HG02571 (cell line): ENCODE data around the gene FLG.
"Not testable (repeated sequence)": the region's sequence is repeated elsewhere in the genome, so short reads cannot be mapped to it uniquely, and the experiment has no call there.

Source experiments
- ATAC-seq: cut with Tn5 transposase; IDR thresholded peaks from one replicate; pipeline ENCODE4 v1.9.1; 2021; ENCODE audit warnings: mild to moderate bottlenecking, moderate library complexity; ENCODE audit not compliant: unreplicated experiment

FLG gene

DNA sequence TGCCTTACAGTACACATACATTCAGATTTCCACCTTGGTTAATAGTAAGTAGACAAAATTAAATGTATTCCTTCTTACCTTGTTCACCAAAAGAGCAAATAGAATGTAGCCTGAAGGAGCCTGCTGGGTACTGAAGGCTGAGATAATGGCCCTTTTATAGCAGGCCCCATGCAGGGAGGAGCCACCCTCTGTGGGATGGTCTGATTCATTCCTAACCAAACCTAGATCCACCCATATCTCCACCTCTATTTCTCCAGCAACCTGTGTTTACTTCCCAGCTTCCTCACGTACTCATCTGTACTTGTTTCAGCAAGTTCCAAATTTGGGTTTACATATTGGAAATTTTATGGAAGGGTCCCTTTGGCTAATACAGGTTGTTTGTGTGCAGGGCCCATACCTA, at the start of gene FLG:
TSS of gene FLG (minus strand) at position 129 of the 400 bp plus-strand sequence. CDS start 9,783 bp downstream, outside the sequence.
- no peak for ATAC-seq

DNA sequence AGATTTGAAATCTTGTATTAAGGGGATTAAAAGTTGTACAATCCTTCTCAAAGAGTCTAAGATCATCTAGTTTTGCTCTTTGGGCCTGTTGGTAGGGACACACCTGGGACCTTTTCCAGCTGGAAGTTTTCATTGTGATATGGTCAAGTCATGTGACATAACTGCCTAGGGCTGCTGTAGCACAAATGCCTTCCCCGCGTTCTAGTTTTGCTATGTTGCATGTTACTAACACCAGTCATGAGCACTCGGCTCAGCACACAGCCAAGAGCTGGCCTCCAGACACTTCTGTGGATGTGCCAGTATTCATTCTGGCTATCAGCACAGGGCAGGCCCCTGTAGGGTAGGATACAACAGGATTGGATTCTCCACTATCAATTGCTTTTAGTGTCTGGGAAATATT, 49.4 kb upstream of the FLG start:
- ATAC-seq = no peak

DNA sequence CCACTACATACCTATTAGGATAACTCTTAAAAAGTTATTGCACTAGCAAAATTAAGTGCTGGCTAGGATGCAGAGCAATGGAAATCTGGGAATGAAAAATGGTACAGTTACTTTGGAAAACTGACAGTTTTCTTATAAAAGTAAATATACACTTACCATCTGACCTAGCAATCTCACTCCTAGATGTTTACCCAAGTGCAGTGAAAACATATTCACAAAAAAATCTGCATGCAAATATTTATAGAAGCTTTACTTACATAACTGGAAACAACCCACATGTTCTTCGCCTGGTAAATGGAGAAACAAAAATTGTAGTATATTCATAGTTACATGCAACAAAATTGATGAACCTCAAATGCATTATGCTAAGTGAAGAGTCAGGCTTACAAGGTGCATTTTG, 47.6 kb upstream of the FLG start:
- no peak for ATAC-seq

DNA sequence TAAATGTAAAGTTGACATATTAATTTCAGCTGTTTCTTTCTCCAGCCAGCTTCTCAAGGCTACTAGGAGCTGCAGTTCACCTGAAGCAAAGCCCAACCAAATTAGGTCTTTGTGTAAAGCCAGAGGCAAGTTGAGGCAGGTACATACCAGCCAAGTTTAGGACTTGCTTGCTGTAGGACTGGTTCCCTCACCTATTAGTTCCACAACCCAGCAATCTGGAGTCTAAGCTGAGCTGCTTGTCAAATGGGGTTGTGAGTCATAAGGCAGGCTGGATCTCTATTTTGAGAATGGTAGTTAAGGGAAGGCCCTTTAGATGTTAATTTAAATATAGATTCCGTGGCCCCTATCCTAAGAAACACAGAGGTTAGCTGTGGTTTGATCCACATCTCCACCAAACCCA, 42.4 kb upstream of the FLG start:
- no peak for ATAC-seq

DNA sequence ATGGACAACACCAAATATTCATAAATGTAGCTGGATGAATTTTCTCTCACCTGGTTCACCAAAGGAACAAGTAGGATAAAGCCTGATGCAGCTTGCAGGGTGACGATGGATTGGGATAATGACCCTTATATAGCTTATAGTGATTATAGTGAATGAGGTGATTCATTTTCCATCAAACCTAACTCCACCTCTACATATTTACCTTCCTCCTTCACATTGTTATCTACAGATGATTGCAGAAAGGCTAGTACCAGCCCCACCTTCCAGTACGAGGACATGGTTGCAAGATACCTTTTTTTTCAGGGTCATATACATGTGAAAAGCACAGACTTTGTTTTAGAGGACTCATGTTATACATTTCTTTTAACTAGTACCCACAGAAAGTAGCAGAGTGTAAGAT, 34.9 kb upstream of the FLG start, which contains the start of gene FLG2:
TSS of gene FLG2 (minus strand) at position 101 of the 400 bp plus-strand sequence. CDS start 1,122 bp downstream, outside the sequence.
- no peak for ATAC-seq

DNA sequence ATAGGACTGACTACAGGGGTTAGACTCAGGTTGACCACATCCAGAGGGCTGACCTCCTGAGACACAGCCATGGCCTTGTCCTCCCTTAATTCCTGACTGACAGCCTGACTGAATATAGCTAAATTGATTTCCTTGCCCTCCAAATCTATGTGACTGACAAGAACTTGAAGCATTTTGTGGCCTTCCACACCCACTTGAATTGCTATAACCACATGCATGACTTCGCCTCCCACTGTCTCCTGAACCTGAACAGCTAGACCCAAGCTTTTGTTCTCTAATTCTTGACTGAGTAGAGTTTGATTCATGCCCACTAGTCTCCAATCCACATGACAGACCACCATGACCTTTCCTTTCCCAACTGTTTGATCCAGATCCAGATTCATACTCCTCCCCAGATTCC, 31.7 kb upstream of the FLG start:
- no peak for ATAC-seq

DNA sequence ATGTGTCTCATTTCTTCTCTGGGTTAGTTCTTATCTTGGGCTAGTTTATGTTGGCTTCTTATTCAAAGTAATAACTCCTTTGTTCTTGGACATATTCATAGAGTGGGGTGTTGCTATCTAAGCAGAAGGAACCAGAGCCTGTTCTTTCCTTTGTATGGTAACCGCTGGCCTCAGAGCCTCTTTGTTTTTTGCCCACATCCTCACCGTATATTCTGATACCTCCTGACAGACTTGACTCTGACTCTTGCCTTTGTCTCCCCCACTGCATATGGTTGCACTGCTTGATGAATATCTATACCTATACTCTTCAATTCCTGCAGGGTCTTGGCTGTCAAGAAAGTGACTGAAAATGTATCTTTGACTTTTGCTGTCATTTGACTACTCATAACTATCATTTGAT, 24.6 kb upstream of the FLG start:
- ATAC-seq = no peak

DNA sequence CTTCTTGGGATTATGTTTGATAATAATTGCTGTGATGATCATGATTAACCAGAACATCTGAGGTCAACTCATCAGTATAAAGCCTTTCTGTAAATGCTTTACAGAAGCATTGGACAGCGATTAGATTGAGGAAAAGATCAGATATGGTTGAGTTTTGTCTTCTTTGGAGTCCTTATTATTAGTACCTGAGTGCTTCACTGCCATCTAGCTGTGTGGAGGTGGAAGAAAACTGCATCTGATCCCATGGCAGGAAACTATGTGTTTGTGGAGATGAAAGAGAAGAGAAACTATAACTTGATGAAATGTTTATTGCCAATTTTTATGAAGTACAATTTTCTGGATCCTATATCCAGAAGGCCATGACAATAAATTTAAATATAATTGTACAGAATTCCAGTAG, 23.4 kb upstream of the FLG start:
- no peak for ATAC-seq

DNA sequence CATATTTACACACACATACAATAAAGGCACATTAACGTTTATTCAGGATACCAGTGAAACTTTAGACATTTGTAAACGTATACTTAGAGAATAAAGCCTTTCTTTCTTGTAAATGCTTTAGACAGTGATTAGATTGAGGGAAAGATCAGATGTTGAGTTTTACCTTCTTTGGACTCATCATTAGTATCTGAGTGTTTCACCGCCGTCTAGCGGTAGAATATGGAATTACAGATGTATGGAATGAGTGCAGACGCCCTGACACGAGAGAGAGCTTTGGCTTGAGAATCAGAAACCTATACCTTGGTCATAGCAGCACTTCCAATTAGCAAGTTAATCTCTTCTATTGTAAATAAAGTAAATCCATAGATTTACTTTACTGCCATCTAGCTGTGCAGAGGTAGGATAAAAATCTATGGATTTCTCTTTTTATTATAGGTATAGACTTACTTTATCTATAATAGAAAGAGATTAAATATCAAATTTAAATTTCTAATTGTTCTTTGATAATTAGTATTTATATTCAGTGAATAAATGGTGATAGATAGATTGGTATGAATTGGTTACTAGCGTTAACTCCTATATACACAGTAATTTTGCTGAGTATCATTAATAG, 22.2 kb upstream of the FLG start:
- ATAC-seq = no peak

DNA sequence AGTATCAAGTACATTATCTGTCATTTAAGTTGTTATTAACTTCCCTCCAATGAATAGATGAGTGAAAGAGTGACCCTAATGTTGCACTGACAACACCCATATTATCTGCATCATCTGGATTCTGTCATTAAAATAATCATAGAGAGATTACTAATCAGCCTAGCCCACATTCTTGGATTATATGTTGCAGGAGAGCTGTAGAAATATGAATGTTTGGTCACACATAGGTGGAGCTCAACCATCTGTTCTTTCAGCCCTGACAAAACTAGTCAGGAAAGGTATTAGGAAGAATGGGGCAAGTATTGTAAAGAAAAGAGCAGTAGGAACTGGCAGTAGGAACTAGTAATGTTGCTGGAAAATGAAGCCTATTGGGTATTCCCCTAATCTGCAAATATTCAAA, 19.4 kb upstream of the FLG start:
- no peak for ATAC-seq

DNA sequence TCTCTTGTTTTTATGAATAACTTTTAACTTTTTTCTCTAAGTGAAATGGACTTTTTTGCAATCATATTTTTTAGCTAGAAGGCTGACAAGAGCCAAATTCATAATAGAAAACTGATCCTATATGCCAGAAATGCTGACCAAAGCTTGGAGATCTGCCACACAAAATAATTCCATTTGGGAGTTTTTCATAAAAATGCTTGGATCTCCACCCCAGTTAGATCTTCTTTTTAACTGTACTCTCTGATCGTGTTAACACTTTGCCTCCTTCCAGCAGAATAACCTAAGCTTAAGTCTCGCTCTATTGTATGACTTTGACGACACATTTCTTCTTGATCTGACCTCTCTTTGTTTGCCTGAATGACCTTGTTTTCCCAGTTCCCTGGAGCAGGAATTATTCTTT, 18.0 kb upstream of the FLG start:
- ATAC-seq = no peak

DNA sequence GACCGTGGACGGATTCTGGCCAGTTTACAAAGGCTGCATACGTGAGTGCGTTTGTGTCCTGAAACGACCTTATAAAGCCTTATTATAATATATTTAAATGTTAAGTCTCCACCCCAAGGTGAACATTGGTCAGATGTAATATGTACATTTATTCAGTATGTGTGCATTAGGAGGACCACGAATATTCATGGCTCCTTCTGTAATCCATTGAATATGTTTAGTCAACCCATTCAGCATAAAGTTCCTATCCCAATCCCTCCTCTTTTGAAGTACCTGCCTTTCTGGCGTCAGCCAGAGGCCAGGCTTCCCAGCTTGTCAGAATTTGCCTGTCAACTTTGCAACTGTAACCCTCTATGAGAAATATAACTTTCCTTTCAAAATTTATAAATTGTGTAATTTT, 10.4 kb upstream of the FLG start:
- no peak for ATAC-seq

DNA sequence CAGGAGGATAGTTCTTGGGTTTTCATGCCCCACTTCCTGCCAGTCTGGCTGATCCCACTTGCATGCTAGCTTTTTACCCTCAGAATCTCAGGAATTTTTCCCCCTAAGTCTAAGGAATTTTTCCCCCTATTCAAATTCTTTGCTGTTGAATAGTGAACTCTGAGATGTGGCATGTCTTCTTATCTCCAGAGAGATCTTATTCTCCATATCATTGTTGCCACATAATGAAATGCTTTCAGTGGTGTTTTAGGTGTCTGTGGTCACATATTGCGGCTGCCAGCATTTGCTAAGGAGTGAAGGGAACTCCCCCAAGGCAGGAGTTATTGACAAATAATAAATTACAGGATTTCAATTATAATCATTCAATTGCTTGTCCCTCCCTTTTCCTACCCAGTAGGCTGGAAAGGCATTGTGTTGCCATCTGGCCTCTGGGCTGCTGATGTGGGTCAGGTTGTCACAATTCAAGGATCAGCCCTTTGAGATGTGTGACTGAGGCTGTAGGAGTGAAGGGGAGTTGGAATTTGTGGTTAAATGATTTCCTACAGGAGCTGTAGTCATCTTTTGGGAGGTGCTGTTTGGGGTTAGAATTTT, 3.9 kb upstream of the FLG start:
- no peak for ATAC-seq

DNA sequence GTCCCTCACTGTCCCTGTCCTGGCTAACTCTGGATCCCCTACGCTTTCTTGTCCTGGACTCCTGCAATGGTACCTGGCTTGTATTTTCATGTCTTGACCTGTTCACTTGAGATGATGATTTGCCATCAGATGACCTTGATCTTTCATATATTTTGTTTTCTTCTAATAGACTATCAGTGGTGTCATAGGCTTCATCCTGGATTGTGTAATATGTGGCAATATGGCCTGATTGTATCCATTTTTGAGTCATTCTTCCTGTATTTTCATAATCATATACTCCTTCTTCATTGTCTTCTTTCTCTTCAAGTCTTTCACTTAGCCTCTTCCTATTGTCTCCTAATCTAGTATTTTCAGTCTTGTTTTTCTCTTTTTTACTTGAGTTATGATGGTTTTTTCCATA, 11.1 kb downstream of the FLG start:
- ATAC-seq = no peak

DNA sequence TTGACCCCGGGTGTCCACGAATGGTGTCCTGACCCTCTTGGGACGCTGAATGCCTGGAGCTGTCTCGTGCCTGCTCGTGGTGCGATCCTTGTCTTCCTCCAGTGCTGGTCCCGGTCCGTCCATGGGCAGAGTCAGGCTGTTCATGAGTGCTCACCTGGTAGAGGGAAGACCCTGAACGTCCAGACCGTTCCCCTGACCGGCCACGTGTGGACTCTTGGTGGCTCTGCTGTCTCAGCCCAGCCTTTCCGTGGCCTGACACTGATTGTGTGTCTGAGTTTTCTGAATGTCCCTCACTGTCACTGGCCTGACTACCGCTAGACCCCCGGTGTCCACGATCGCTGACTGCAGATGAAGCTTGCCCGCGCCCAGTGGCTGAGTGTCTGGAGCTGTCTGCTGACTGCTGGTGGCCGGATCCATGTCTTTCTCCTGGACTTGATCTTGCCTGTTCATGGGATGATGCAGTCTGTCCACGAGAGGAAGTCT, 11.7 kb downstream of the FLG start:
- no peak for ATAC-seq

DNA sequence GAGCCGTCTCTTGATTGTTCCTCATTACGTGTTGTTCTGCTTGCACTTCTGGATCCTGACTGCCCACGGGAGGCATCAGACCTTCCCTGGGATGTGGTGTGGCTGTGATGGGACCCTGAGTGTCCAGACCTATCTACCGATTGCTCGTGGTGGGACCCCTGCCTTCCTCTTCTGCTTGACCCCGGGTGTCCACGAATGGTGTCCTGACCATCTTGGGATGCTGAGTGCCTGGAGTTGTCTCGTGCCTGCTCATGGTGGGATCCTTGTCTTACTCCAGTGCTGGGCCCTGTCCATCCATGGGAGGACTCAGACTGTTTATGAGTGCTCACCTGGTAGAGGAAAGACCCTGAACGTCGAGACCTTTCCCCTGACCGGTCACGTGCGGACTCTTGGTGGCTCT, 12.9 kb downstream of the FLG start:
- ATAC-seq = not testable (repeated sequence)

DNA sequence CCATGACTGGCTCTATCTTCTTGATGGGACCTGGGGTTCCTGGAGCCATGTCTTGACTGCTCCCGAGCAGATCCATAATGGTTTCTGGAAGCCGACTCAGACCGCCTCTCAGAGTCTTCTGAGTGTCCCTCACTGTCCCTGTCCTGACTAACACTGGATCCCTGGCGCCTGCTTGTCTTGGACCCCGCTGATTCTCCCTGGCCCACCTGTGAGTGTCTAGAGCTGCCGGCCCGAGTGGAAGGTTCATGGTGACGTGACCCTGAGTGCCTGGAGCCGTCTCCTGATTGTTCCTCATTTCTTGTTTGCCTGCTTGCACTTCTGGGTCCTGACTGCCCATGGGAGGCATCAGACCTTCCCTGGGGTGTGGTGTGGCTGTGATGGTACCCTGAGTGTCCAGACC, 15.1 kb downstream of the FLG start:
- ATAC-seq = no peak

DNA sequence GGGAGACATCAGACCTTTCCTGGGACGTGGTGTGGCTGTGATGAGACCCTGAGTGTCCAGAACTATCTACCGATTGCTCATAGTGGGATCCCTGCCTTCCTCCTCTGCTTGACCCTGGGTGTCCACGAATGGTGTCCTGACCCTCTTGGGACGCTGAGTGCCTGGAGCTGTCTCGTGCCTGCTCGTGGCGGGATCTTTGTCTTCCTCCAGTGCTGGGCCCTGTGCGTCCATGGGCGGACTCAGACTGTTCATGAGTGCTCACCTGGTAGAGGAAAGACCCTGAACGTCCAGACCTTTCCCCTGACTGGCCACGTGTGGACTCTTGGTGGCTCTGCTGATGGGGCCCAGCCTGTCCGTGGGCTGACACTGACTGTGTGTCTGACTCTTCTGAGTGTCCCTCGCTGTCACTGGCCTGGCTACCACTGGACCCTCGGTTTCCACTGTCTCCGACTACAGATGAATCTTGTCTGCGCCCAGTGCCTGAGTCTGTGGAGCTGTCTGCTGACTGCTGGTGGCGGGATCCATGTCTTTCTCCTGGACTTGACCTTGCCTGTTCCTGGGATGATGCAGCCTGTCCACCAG, 15.6 kb downstream of the FLG start:
- not testable (repeated sequence) for ATAC-seq

DNA sequence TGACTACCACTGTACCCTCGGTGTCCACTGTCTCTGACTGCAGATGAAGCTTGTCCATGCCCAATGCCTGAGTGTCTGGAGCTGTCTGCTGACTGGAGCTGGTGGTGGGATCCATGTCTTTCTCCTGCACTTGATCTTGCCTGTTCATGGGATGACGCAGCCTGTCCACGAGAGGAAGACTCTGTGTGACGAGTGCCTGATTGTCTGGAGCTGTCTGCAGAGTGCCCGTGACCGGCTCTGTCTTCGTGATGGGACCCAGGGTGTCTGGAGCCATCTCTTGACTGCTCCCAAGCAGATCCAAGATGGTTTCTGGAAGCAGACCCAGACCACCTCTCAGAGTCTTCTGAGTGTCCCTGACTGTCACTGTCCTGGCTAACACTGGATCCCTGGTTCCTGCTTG, 16.3 kb downstream of the FLG start:
- ATAC-seq = not testable (repeated sequence)

DNA sequence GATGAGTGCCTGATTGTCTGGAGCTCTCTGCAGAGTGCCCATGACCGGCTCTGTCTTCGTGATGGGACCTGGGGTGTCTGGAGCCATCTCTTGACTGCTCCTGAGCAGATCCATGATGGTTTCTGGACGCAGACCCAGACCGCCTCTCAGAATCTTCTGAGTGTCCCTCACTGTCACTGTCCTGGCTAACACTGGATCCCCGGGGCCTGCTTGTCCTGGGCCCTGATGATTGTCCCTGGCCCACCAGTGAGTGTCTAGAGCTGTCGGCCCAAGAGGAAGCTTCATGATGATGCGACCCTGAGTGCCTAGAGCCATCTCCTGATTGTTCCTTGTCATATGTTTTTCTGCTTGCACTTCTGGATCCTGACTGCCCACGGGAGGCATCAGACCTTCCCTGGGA, 17.1 kb downstream of the FLG start:
- not testable (repeated sequence) for ATAC-seq

DNA sequence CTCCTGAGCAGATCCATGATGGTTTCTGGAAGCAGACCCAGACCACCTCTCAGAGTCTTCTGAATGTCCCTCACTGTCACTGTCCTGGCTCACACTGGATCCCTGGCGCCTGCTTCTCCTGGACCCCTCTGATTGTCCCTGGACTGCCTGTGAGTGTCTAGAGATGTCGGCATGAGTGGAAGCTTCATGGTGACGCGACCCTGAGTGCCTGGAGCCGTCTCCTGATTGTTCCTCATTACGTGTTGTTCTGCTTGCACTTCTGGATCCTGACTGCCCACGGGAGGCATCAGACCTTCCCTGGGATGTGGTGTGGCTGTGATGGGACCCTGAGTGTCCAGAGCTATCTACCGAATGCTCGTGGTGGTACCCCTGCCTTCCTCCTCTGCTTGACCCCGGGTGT, 18.9 kb downstream of the FLG start:
- ATAC-seq = not testable (repeated sequence)

DNA sequence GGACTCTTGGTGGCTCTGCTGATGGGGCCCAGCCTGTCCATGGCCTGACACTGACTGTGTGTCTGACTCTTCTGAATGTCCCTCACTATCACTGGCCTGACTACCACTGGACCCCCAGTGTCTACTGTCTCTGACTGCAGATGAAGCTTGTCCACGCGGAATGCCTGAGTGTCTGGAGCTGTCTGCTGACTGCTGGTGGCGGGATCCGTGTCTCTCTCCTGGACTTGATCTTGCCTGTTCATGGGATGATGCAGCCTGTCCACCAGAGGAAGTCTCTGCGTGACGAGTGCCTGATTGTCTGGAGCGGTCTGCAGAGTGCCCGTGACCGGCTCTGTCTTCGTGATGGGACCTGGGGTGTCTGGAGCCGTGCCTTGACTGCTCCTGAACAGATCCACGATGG, 20.3 kb downstream of the FLG start:
- not testable (repeated sequence) for ATAC-seq
